ENCODE results near the gene LIF. TPM values are rescaled to one million over a fixed set of nuclear protein-coding genes. Genes with fewer than 3 reads are reported as not detected.
A peak's percentile ranks its signal among the peaks of the same experiment; 100 is the strongest.

LIF gene
- total RNA-seq = 100 to 1,000 TPM; 175 to 300 TPM

DNA sequence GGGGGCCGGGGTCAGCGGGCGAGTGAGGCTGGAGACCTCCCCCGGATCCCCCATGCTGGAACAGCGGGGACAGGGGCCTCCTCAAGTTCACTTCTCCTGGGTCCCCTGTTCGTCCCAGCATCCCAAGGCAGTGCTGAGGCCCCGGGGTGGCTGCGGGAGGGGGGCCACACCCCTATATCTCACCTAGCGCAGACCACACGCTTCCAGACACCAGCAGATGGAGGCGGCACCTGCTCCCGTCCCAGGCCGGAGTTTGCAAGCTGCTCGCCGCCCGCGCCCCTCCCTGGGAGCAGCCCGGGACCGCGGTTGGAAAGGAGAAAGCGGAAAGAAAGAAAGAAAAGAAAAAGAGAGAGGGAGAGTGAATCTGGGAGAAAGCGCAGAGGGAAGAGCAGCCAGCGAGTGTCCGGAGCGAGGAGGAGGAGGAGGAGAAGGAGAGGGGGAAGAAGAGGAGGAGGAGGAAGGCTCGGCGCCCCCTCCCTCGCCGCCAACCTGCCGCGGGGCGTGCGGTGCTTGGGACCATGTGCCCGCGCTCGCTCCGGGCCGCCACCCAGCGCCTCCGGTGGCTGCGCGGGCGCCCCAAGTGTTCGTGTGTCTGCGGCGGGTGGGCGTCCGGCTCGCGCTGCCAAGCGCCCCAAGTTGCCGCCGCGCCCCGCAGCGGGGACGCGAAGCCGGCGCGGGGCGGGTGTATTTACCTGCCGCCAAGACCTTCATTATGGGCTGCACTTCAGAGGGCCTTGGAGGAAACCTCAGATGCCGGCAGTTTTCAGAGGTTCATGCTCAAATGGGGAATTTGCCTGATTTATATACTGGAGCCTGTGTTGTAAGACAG lies at the start of gene LIF:
LIF (minus strand) TSS at position 775 of the 829 bp plus-strand sequence; CDS start at position 711, 64 bp downstream.
- Mint-ChIP-seq H3K27me3 (no peaks in the 10 kb centered on the region), H3K4me1 (peaks cover 20% of the 10 kb centered on the region), H3K4me3 (peak within 1 kb of the TSS; percentile 80), H3K27ac (peak within 1 kb of the TSS; percentile 70), H3K9me3 (no peaks in the 10 kb centered on the region), H3K36me3 (ENCODE audit: low read depth) (peaks cover 57% of the 10 kb centered on the region)
- ATAC-seq (replicated peaks) = peak; percentile 57

- H3K4me1 Mint-ChIP-seq = peaks cover 1% of the 10 kb centered on the region
- no peaks in the 10 kb centered on the region for H3K27me3 Mint-ChIP-seq
- no peak for ATAC-seq (replicated peaks)
These were observed 49.8 kb upstream of the LIF start for GRCh38 chr22:30296324-30296723.

GRCh38 chr22:30295576-30295975 lies 49.0 kb upstream of the LIF start:
- Mint-ChIP-seq H3K27me3 (no peaks in the 10 kb centered on the region), H3K4me3 (no peak overlapping the region), H3K36me3 (ENCODE audit: low read depth) (peaks cover 75% of the 10 kb centered on the region), H3K4me1 (no peaks in the 10 kb centered on the region), H3K27ac (no peak overlapping the region), H3K9me3 (no peaks in the 10 kb centered on the region)
- no peak for ATAC-seq (replicated peaks)

More at GRCh38 chr22:30296324-30296723, 49.8 kb upstream of the LIF start:
- Mint-ChIP-seq H3K4me3 (no peak overlapping the region), H3K9me3 (no peaks in the 10 kb centered on the region), H3K36me3 (ENCODE audit: low read depth) (peaks cover 80% of the 10 kb centered on the region), H3K27ac (peak overlapping the region; percentile 73)

DNA sequence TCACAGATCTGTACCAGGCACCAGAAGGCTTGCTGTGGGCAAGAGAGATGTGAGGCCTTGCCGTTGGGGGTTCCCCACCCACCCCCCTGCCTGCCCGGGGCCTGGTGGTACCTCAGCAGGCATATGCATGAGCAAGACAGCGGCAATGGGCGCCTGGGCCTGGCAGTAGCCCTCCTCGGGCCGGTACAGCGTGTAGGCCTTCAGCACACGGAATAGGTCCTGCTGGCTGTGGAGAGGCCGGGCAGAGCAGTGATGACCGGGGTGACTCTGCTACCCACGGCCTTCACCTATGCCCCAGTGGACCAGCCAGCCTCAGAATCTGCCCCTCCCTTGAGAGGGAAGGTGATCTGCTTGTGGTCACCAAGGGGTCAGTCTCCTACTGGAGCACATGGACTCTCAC lies 48.3 kb upstream of the LIF start:
- H3K4me1 Mint-ChIP-seq = no peaks in the 10 kb centered on the region
- no peak overlapping the region for H3K4me3 Mint-ChIP-seq
- H3K9me3 Mint-ChIP-seq = no peaks in the 10 kb centered on the region
- peaks cover 67% of the 10 kb centered on the region for H3K36me3 Mint-ChIP-seq (ENCODE audit: low read depth)
- no peaks in the 10 kb centered on the region for H3K27me3 Mint-ChIP-seq
- ATAC-seq (replicated peaks) = no peak
- H3K27ac Mint-ChIP-seq = no peak overlapping the region

- no peaks in the 10 kb centered on the region for H3K4me1 Mint-ChIP-seq
- H3K4me3 Mint-ChIP-seq = no peak overlapping the region
- H3K9me3 Mint-ChIP-seq = no peaks in the 10 kb centered on the region
- no peaks in the 10 kb centered on the region for H3K27me3 Mint-ChIP-seq
- no peak for ATAC-seq (replicated peaks)
- peaks cover 59% of the 10 kb centered on the region for H3K36me3 Mint-ChIP-seq (ENCODE audit: low read depth)
- peak overlapping the region; percentile 64 for H3K27ac Mint-ChIP-seq
These were observed 47.5 kb upstream of the LIF start for GRCh38 chr22:30294066-30294465.

DNA sequence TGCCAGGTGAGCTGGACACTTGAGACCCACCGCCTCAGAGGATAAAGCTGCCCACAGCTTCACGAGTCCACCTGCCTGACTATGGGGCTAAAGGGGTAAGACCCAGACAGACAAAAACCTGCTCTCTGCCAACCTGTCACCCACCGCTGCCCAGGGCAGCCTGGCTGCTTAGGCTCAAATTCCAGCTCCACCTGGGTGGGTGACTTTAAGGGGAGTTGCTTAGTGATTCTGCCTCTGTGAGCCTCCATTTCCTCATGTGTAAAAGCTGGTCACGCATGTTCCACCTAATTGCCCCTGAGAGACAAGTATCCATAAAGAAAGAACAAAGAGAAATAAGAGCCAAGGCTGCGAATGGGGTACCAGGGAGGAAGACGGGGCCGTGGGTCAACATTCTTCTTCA lies 46.5 kb upstream of the LIF start:
- no peak for ATAC-seq (replicated peaks)
- Mint-ChIP-seq H3K9me3 (no peaks in the 10 kb centered on the region), H3K36me3 (ENCODE audit: low read depth) (peaks cover 49% of the 10 kb centered on the region), H3K4me1 (peaks cover 3% of the 10 kb centered on the region), H3K27ac (no peak overlapping the region), H3K27me3 (no peaks in the 10 kb centered on the region), H3K4me3 (no peak overlapping the region)

DNA sequence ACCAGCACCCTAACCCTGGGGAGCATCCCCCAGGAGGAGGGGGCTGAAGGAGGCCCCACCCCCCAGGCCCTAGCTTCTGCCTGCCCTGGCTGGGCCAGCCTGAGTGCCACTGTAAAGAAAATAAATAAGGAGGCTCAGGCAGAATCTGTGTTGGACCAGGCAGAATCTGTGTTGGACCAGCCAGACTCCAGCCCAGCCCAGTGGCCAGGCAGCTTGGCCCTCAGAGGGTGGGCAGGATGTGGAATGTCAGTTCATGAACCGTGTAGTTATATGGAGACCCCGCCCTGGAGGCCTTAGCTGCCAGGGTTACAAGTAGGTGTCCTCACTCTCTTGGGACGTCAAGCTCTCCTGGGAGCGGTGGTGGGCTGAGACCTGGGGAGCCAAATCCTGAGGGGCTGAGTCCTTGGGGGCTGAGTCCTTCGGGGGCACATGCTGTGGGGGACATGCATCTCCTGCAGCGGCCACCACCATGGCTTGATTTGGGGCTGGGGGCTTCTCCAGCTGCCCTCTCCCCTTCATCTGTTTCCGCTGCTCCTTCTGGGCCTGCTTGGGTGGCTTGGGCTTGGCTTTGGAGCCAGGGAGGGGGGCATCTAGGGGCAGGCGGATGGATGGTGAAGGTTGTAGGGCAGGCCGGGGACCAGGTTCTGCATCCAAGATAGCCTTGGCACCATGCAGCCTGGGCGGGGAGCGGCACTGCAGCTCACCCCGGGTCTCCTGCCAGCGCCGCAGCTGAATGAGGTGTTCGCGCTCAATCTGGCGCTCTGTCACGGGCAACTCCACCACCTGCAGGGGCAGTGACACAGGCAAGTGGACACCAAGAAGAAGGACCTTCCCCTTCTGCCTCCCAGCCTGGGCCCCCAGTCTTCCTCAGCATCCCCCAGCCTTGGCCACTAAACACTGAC lies 45.8 kb upstream of the LIF start:
- ATAC-seq (replicated peaks) = no peak
- Mint-ChIP-seq H3K27me3 (no peaks in the 10 kb centered on the region), H3K36me3 (ENCODE audit: low read depth) (peaks cover 42% of the 10 kb centered on the region), H3K9me3 (no peaks in the 10 kb centered on the region), H3K27ac (no peak overlapping the region), H3K4me1 (peaks cover 6% of the 10 kb centered on the region), H3K4me3 (no peak overlapping the region)

- Mint-ChIP-seq H3K27me3 (no peaks in the 10 kb centered on the region), H3K9me3 (no peaks in the 10 kb centered on the region), H3K4me1 (peaks cover 6% of the 10 kb centered on the region), H3K27ac (no peak overlapping the region), H3K4me3 (no peak overlapping the region), H3K36me3 (ENCODE audit: low read depth) (peaks cover 32% of the 10 kb centered on the region)
- no peak for ATAC-seq (replicated peaks)
These were observed 44.7 kb upstream of the LIF start for GRCh38 chr22:30291058-30291892.

DNA sequence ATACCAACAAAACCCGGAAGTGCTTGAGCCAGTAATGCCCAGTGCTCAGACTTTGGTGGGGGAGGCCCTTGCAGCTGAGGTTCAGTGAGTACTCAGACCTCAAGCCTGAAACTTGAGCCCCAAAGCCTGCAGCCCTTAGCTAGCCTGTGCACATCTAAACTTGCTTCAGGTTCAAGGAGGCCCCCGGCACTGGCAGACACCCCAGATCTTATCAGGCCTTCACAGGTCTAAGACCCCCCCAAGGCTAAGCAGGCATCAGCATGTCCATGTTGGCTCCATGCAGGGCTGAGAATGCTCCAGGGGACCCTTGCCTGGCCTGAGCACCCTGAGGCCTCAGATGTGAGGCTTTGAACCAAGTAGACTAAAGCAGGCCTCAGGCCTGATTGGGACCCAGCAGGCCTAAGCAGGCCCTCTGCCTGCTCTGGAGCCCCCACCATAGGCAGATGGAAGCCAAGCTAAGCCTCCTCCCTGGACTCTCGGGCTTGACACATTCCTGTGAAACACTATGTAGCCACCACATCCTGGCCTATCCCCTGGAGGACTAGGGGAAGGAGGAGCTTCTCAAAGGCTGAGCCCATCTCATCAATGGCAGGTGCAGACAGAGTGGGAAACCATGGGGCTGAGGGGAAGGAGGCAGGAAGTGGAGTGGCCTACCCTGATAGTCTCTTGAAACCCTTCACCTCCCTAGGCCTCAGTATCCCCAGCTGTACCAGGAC lies 43.9 kb upstream of the LIF start:
- Mint-ChIP-seq H3K4me1 (peaks cover 6% of the 10 kb centered on the region), H3K36me3 (ENCODE audit: low read depth) (peaks cover 26% of the 10 kb centered on the region), H3K4me3 (peak overlapping the region; percentile 79), H3K27ac (peak overlapping the region; percentile 84), H3K9me3 (no peaks in the 10 kb centered on the region), H3K27me3 (no peaks in the 10 kb centered on the region)
- no peak for ATAC-seq (replicated peaks)

GRCh38 chr22:30289980-30290313 lies 43.4 kb upstream of the LIF start:
- ATAC-seq (replicated peaks) = peak; percentile 18
- peaks cover 6% of the 10 kb centered on the region for H3K4me1 Mint-ChIP-seq
- peak overlapping the region; percentile 84 for H3K27ac Mint-ChIP-seq
- no peaks in the 10 kb centered on the region for H3K9me3 Mint-ChIP-seq
- H3K4me3 Mint-ChIP-seq = peak overlapping the region; percentile 79
- peaks cover 26% of the 10 kb centered on the region for H3K36me3 Mint-ChIP-seq (ENCODE audit: low read depth)
- H3K27me3 Mint-ChIP-seq = no peaks in the 10 kb centered on the region

DNA sequence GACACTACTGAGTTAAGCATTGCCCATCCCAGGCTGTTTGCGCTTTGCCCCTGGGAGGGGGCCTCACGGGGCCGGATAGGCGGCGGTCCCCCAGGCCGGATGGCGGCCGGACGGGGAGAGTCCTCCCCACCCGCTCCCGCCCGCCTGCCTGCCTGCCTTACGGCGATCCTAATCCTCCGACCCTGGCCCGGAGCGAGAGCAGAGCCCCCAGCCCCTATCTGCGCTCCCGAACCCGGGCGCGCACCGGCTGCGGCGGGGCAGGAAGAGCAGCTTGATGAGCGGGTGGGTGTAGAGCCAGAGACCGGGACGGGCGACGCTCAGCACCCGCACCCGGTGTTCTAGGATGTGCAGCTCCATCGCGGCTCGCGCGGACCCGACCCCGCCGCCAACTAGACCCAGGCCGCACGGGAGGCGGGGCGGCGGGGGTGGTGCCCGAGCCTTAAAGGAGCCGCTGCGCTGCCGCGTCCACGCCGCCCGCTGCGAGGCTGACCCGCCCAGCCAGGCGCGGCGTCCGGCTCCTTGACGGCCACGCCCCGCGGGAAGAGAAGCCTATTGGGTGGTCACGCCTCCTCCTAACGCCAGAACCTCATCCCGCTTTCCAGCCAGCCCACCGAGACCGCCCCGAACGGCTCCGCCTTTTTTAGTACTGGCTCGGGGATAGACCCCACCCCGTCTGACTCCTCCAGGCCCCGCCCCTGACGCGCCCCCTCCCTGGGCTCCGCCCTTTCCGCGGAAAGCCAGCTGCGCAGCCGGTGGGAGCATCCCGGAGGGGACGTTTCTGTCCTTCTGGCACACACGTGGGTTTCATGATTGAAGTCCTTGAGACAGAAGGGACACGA lies 42.8 kb upstream of the LIF start, which contains the start of gene CASTOR1:
CASTOR1 (minus strand) TSS at position 365 of the 839 bp plus-strand sequence; CDS start at position 357, 8 bp downstream.
- peaks cover 6% of the 10 kb centered on the region for H3K4me1 Mint-ChIP-seq
- H3K36me3 Mint-ChIP-seq (ENCODE audit: low read depth) = peaks cover 23% of the 10 kb centered on the region
- peak within 1 kb of the TSS; percentile 79 for H3K4me3 Mint-ChIP-seq
- H3K27me3 Mint-ChIP-seq = no peaks in the 10 kb centered on the region
- no peaks in the 10 kb centered on the region for H3K9me3 Mint-ChIP-seq
- peak; percentile 90 for ATAC-seq (replicated peaks)
- peak within 1 kb of the TSS; percentile 84 for H3K27ac Mint-ChIP-seq

DNA sequence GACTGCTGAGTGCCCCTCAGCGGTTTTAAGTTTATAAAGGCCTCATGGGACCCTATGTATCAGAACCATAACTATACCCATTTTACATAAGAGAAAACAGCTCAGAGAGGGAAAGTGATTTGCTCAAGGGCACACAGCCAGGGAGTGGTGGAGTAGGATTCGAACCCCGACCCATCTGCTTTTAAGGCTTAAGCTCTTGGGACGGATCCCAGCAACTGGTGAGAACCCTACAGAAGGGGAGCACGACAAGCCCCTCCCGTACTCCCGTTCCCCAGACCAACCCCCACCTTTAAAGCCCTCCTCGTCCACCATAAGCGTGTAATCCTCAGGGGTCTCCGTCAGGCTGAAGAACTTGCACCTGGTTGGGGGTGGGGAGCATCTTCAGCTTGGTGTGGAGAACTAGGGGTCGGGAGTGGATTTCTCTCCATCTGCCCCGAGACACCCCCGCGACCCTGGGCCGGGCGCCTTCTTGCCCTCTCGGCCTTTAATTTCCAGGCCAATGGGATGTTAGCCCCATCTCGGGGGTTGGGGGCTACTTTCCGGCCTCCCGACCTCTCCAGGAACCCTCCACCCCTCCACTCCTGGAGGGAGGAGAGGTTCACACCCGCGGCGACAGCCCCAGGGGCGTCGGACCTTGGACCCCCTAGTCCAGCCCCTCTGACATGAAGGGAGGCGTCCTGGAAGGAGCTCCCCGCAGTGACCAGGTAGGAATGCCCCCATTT lies 42.0 kb upstream of the LIF start:
- no peaks in the 10 kb centered on the region for H3K9me3 Mint-ChIP-seq
- H3K27ac Mint-ChIP-seq = peak overlapping the region; percentile 82
- H3K27me3 Mint-ChIP-seq = no peaks in the 10 kb centered on the region

More for the DNA sequence above, 42.0 kb upstream of the LIF start:
- peaks cover 6% of the 10 kb centered on the region for H3K4me1 Mint-ChIP-seq
- H3K36me3 Mint-ChIP-seq (ENCODE audit: low read depth) = peaks cover 16% of the 10 kb centered on the region
- ATAC-seq (replicated peaks) = no peak
- H3K4me3 Mint-ChIP-seq = peak overlapping the region; percentile 79

Measured in activated T-helper 17 cell treated with anti-CD3 and anti-CD28 coated beads, Interleukin-2, amount 50 U/mL, for 72 hours (primary cell).